ENCODE data around the gene GET3. TPM values are rescaled to one million over a fixed set of nuclear protein-coding genes. Genes with fewer than 3 reads are reported as not detected.

GET3 gene
- polyA plus RNA-seq, 2 of the 4 experiments (the other 2 are of a cell fraction): 87.0 to 91.7 TPM

- H3K4me1 ChIP-seq: peaks cover 10% of the 10 kb centered on the region; the same call in 1 of the 3 replicates
- peak overlapping the region; percentile 76 for H3K4me3 ChIP-seq
- no peaks in the 10 kb centered on the region for H3K9me3 ChIP-seq
- POLR2A ChIA-PET: interaction anchor here (0.7 kb wide), 1 partner anchor 13 kb away, joined by 3 read pairs; the partner anchor contains the start of gene TRIR
- CTCF ChIA-PET: interaction anchor here (0.9 to 3.3 kb wide), 6 partner anchors 26 to 75 kb away, joined by 3 to 11 read pairs (median 6); no protein-coding TSS in a partner anchor
- ATAC-seq: no peak
- TF ChIP-seq JUNB (IDR thresholded peaks at IDR 0.05): no peak
- TF ChIP-seq TFCP2L1 (CRISPR knock-in tag; IDR thresholded peaks at IDR 0.05): no peak
- TF ChIP-seq CHD4 (IDR thresholded peaks at IDR 0.05; ENCODE audit: borderline replicate concordance): no peak
- TF ChIP-seq MYC (IDR thresholded peaks at IDR 0.05; ENCODE audit: borderline replicate concordance, low read length): no peak
- no peak for TF ChIP-seq ZC3H11A (IDR thresholded peaks at IDR 0.05)
- no peak for TF ChIP-seq ZSCAN20 (CRISPR knock-in tag; IDR thresholded peaks at IDR 0.05)
- no peak for TF ChIP-seq HEYL (CRISPR knock-in tag; IDR thresholded peaks at IDR 0.05)
- TF ChIP-seq, protein P1, sequence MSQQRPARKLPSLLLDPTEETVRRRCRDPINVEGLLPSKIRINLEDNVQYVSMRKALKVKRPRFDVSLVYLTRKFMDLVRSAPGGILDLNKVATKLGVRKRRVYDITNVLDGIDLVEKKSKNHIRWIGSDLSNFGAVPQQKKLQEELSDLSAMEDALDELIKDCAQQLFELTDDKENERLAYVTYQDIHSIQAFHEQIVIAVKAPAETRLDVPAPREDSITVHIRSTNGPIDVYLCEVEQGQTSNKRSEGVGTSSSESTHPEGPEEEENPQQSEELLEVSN (IDR thresholded peaks at IDR 0.05; ENCODE audit: borderline replicate concordance, low read depth): no peak
- no peak for TF ChIP-seq JUN (IDR thresholded peaks at IDR 0.05)
- no peak for TF ChIP-seq BHLHE40 (IDR thresholded peaks at IDR 0.05; ENCODE audit: low read depth, low read length)
- no peak for TF ChIP-seq POLR2AphosphoS2 (conservative IDR thresholded peaks at IDR 0.05; ENCODE audit: low read length)
- no peak for TF ChIP-seq HOXB5 (CRISPR knock-in tag; IDR thresholded peaks at IDR 0.05)
- TF ChIP-seq MAZ (IDR thresholded peaks at IDR 0.05; ENCODE audit: borderline replicate concordance, low read depth, low read length): no peak
- TF ChIP-seq, protein P2, sequence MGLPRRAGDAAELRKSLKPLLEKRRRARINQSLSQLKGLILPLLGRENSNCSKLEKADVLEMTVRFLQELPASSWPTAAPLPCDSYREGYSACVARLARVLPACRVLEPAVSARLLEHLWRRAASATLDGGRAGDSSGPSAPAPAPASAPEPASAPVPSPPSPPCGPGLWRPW (IDR thresholded peaks at IDR 0.05): no peak
- no peak for TF ChIP-seq CEBPB (IDR thresholded peaks at IDR 0.05)
- TF ChIP-seq FOSL2 (IDR thresholded peaks at IDR 0.05): no peak
- no peak for TF ChIP-seq FOSL2 (CRISPR knock-in tag; IDR thresholded peaks at IDR 0.05)
- no peak for DNase-seq (ENCODE audit: low read depth in 1 of 2, low spot score in 1 of 2)
- peak overlapping the region; percentile 94 for H3K4me2 ChIP-seq
- WGBS (ENCODE audit: missing lambda C conversion rate): 90% methylated on average over 29 of the region's 59 CpGs
- FAIRE-seq: no peak
- peak overlapping the region; percentile 91 to 99; a peak in 5 of 6 replicates for H3K27ac ChIP-seq
Measured at GRCh38 chr19:12720851-12721655, 16.2 kb upstream of the GET3 start.

GRCh38 chr19:12721656-12722565 is 15.4 kb upstream of the GET3 start:
- no peak for FAIRE-seq
- ChIA-PET CTCF (interaction anchor here (0.9 to 3.3 kb wide), 6 partner anchors 12 to 74 kb away, joined by 4 to 11 read pairs (median 6); no protein-coding TSS in a partner anchor), POLR2A (interaction anchor here (0.6 to 0.7 kb wide), 2 partner anchors 12 to 84 kb away, joined by 3 read pairs; partner anchors contain the start of gene TRIR)
- DNase-seq (ENCODE audit: low read depth in 1 of 2, low spot score in 1 of 2): peak; percentile 24 to 31
- Histone ChIP-seq H3K4me3 (peak overlapping the region; percentile 76), H3K4me2 (peak overlapping the region; percentile 94), H3K4me1 (peaks cover 10% of the 10 kb centered on the region; the same call in 1 of the 3 replicates), H3K9me3 (no peaks in the 10 kb centered on the region), H3K27ac (peak overlapping the region; percentile 91 to 99)
- peak in 1 of 2 experiments; percentile 34; a peak in 3 of 6 replicates for ATAC-seq
- TF ChIP-seq MAZ (IDR thresholded peaks at IDR 0.05; ENCODE audit: borderline replicate concordance, low read depth, low read length) (no peak), EHF (CRISPR knock-in tag; IDR thresholded peaks at IDR 0.05) (no peak), SREBF2 (IDR thresholded peaks at IDR 0.05) (no peak), POLR2A (IDR thresholded peaks at IDR 0.05; ENCODE audit: low read length) (no peak), RNF2 (IDR thresholded peaks at IDR 0.05; ENCODE audit: borderline replicate concordance, low read depth) (no peak), POLR2AphosphoS2 (conservative IDR thresholded peaks at IDR 0.05; ENCODE audit: low read length) (no peak), HOXA7 (CRISPR knock-in tag; IDR thresholded peaks at IDR 0.05) (no peak), HMGXB4 (CRISPR knock-in tag; IDR thresholded peaks at IDR 0.05; ENCODE audit: borderline replicate concordance) (no peak), USF2 (IDR thresholded peaks at IDR 0.05) (no peak)
- TF ChIP-seq, protein P3, sequence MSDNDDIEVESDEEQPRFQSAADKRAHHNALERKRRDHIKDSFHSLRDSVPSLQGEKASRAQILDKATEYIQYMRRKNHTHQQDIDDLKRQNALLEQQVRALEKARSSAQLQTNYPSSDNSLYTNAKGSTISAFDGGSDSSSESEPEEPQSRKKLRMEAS (IDR thresholded peaks at IDR 0.05): no peak
- 14% methylated on average over 11 of the region's 65 CpGs for WGBS (ENCODE audit: missing lambda C conversion rate)

All from A549 (cell line).